ENCODE data around the gene ZNF670.
A peak's percentile ranks its signal among the peaks of the same experiment; 100 is the strongest.

The ZNF670 gene

GRCh38 chr1:247111700-247112478 lies 33.3 kb upstream of the ZNF670 start:
- Mint-ChIP-seq H3K36me3 (peaks cover 3% of the 10 kb centered on the region), H3K4me3 (peak overlapping the region; percentile 13), H3K4me1 (ENCODE audit: low read depth) (peaks cover 12% of the 10 kb centered on the region), H3K27ac (no peak overlapping the region), H3K27me3 (peaks cover 15% of the 10 kb centered on the region), H3K9me3 (ENCODE audit: low read depth) (no peaks in the 10 kb centered on the region)

GRCh38 chr1:247111259-247111699 lies 32.7 kb upstream of the ZNF670 start:
- H3K36me3 Mint-ChIP-seq: peaks cover 3% of the 10 kb centered on the region
- H3K27me3 Mint-ChIP-seq: peaks cover 15% of the 10 kb centered on the region
- H3K4me1 Mint-ChIP-seq (ENCODE audit: low read depth): peaks cover 12% of the 10 kb centered on the region
- no peaks in the 10 kb centered on the region for H3K9me3 Mint-ChIP-seq (ENCODE audit: low read depth)
- H3K27ac Mint-ChIP-seq: no peak overlapping the region
- peak overlapping the region; percentile 82 for H3K4me3 Mint-ChIP-seq

GRCh38 chr1:247110627-247111258 lies 32.1 kb upstream of the ZNF670 start:
- peaks cover 12% of the 10 kb centered on the region for H3K4me1 Mint-ChIP-seq (ENCODE audit: low read depth)
- peak overlapping the region; percentile 82 for H3K4me3 Mint-ChIP-seq
- peaks cover 3% of the 10 kb centered on the region for H3K36me3 Mint-ChIP-seq
- H3K27me3 Mint-ChIP-seq: peaks cover 16% of the 10 kb centered on the region
- no peaks in the 10 kb centered on the region for H3K9me3 Mint-ChIP-seq (ENCODE audit: low read depth)
- no peak overlapping the region for H3K27ac Mint-ChIP-seq

- H3K4me3 Mint-ChIP-seq: no peak overlapping the region
- no peak overlapping the region for H3K27ac Mint-ChIP-seq
- H3K27me3 Mint-ChIP-seq: peaks cover 16% of the 10 kb centered on the region
- H3K9me3 Mint-ChIP-seq (ENCODE audit: low read depth): peaks cover 3% of the 10 kb centered on the region
- H3K36me3 Mint-ChIP-seq: peaks cover 6% of the 10 kb centered on the region
- peaks cover 22% of the 10 kb centered on the region for H3K4me1 Mint-ChIP-seq (ENCODE audit: low read depth)
Observed at GRCh38 chr1:247107694-247108093, 29.1 kb upstream of the ZNF670 start.

GRCh38 chr1:247105966-247106365 lies 27.4 kb upstream of the ZNF670 start:
- Mint-ChIP-seq H3K27me3 (peaks cover 16% of the 10 kb centered on the region), H3K4me1 (ENCODE audit: low read depth) (peaks cover 26% of the 10 kb centered on the region), H3K9me3 (ENCODE audit: low read depth) (peaks cover 7% of the 10 kb centered on the region), H3K36me3 (peaks cover 21% of the 10 kb centered on the region), H3K4me3 (no peak overlapping the region), H3K27ac (peak overlapping the region; percentile 16)

GRCh38 chr1:247104965-247105364 lies 26.4 kb upstream of the ZNF670 start:
- Mint-ChIP-seq H3K27me3 (peaks cover 13% of the 10 kb centered on the region), H3K27ac (no peak overlapping the region), H3K4me3 (peak overlapping the region; percentile 23), H3K4me1 (ENCODE audit: low read depth) (peaks cover 21% of the 10 kb centered on the region), H3K9me3 (ENCODE audit: low read depth) (peaks cover 12% of the 10 kb centered on the region), H3K36me3 (peaks cover 29% of the 10 kb centered on the region)

GRCh38 chr1:247103859-247104591 lies 25.4 kb upstream of the ZNF670 start, which contains the start of gene ZNF669:
TSS of gene ZNF669 (minus strand) at chr1:247104356. CDS start at chr1:247104199, 157 bp downstream.
- peaks cover 9% of the 10 kb centered on the region for H3K27me3 Mint-ChIP-seq
- H3K4me1 Mint-ChIP-seq (ENCODE audit: low read depth): peaks cover 19% of the 10 kb centered on the region
- H3K4me3 Mint-ChIP-seq: peak within 1 kb of the TSS; percentile 89
- H3K36me3 Mint-ChIP-seq: peaks cover 29% of the 10 kb centered on the region
- H3K9me3 Mint-ChIP-seq (ENCODE audit: low read depth): peaks cover 12% of the 10 kb centered on the region
- peak within 1 kb of the TSS; percentile 73 for H3K27ac Mint-ChIP-seq

- peak overlapping the region; percentile 44 for H3K4me3 Mint-ChIP-seq
- no peak overlapping the region for H3K27ac Mint-ChIP-seq
- H3K36me3 Mint-ChIP-seq: peaks cover 39% of the 10 kb centered on the region
Observed at GRCh38 chr1:247102381-247102780, 23.8 kb upstream of the ZNF670 start.

GRCh38 chr1:247100676-247101279 lies 22.2 kb upstream of the ZNF670 start:
- no peaks in the 10 kb centered on the region for H3K27me3 Mint-ChIP-seq

More at GRCh38 chr1:247102381-247102780, 23.8 kb upstream of the ZNF670 start:
- Mint-ChIP-seq H3K4me1 (ENCODE audit: low read depth) (peaks cover 19% of the 10 kb centered on the region), H3K27me3 (peaks cover 3% of the 10 kb centered on the region), H3K9me3 (ENCODE audit: low read depth) (peaks cover 17% of the 10 kb centered on the region)

GRCh38 chr1:247096958-247097357 lies 18.3 kb upstream of the ZNF670 start:
- H3K4me1 Mint-ChIP-seq (ENCODE audit: low read depth): peaks cover 1% of the 10 kb centered on the region
- H3K27ac Mint-ChIP-seq: no peak overlapping the region
- H3K9me3 Mint-ChIP-seq (ENCODE audit: low read depth): peaks cover 23% of the 10 kb centered on the region
- peaks cover 42% of the 10 kb centered on the region for H3K36me3 Mint-ChIP-seq
- H3K27me3 Mint-ChIP-seq: no peaks in the 10 kb centered on the region
- no peak overlapping the region for H3K4me3 Mint-ChIP-seq

More at GRCh38 chr1:247100676-247101279, 22.2 kb upstream of the ZNF670 start:
- peak overlapping the region; percentile 3 for H3K4me3 Mint-ChIP-seq
- no peak overlapping the region for H3K27ac Mint-ChIP-seq
- peaks cover 20% of the 10 kb centered on the region for H3K4me1 Mint-ChIP-seq (ENCODE audit: low read depth)
- peaks cover 25% of the 10 kb centered on the region for H3K9me3 Mint-ChIP-seq (ENCODE audit: low read depth)
- peaks cover 51% of the 10 kb centered on the region for H3K36me3 Mint-ChIP-seq

GRCh38 chr1:247096544-247096943 lies 17.9 kb upstream of the ZNF670 start:
- no peak overlapping the region for H3K4me3 Mint-ChIP-seq
- H3K36me3 Mint-ChIP-seq: peaks cover 38% of the 10 kb centered on the region
- peaks cover 21% of the 10 kb centered on the region for H3K9me3 Mint-ChIP-seq (ENCODE audit: low read depth)
- no peak overlapping the region for H3K27ac Mint-ChIP-seq
- H3K27me3 Mint-ChIP-seq: no peaks in the 10 kb centered on the region
- peaks cover 1% of the 10 kb centered on the region for H3K4me1 Mint-ChIP-seq (ENCODE audit: low read depth)

- H3K4me1 Mint-ChIP-seq (ENCODE audit: low read depth): peaks cover 1% of the 10 kb centered on the region
- H3K9me3 Mint-ChIP-seq (ENCODE audit: low read depth): peaks cover 20% of the 10 kb centered on the region
- H3K36me3 Mint-ChIP-seq: peaks cover 35% of the 10 kb centered on the region
- no peak overlapping the region for H3K4me3 Mint-ChIP-seq
- no peaks in the 10 kb centered on the region for H3K27me3 Mint-ChIP-seq
- H3K27ac Mint-ChIP-seq: no peak overlapping the region
Observed at GRCh38 chr1:247096112-247096511, 17.5 kb upstream of the ZNF670 start.

GRCh38 chr1:247090455-247090854 lies 11.8 kb upstream of the ZNF670 start:
- no peak overlapping the region for H3K4me3 Mint-ChIP-seq
- no peaks in the 10 kb centered on the region for H3K4me1 Mint-ChIP-seq (ENCODE audit: low read depth)

GRCh38 chr1:247089616-247090375 lies 11.2 kb upstream of the ZNF670 start:
- Mint-ChIP-seq H3K9me3 (ENCODE audit: low read depth) (no peaks in the 10 kb centered on the region), H3K4me1 (ENCODE audit: low read depth) (no peaks in the 10 kb centered on the region), H3K36me3 (no peaks in the 10 kb centered on the region), H3K27me3 (no peaks in the 10 kb centered on the region), H3K4me3 (no peak overlapping the region), H3K27ac (no peak overlapping the region)

More at GRCh38 chr1:247090455-247090854, 11.8 kb upstream of the ZNF670 start:
- H3K27ac Mint-ChIP-seq: no peak overlapping the region
- H3K27me3 Mint-ChIP-seq: no peaks in the 10 kb centered on the region
- no peaks in the 10 kb centered on the region for H3K36me3 Mint-ChIP-seq
- H3K9me3 Mint-ChIP-seq (ENCODE audit: low read depth): no peaks in the 10 kb centered on the region

Measured in activated naive CD8-positive, alpha-beta T cell (primary cell).